Endothelial cell (in vitro differentiated cells): Measurements from ENCODE around the gene PATJ. TPM values are rescaled to one million over a fixed set of nuclear protein-coding genes. Genes with fewer than 3 reads are reported as not detected.

Experiments
- DNase-seq: peaks from one replicate; pipeline ENCODE4 v3.0.0; 2021; ENCODE audit warnings: low spot score
- H3K27ac Mint-ChIP-seq: one replicate; pipeline ENCODE4 v1.8.0; 2021; ENCODE audit warnings: mixed read lengths, inconsistent platforms; ENCODE audit not compliant: unreplicated experiment
- H3K27me3 Mint-ChIP-seq: one replicate; pipeline ENCODE4 v1.8.0; 2021; ENCODE audit warnings: mild to moderate bottlenecking, moderate library complexity, mixed read lengths, inconsistent platforms; ENCODE audit not compliant: unreplicated experiment
- H3K36me3 Mint-ChIP-seq: one replicate; pipeline ENCODE4 v1.8.0; 2021; ENCODE audit warnings: mild to moderate bottlenecking, low read depth, mixed read lengths, inconsistent platforms; ENCODE audit not compliant: unreplicated experiment
- H3K4me1 Mint-ChIP-seq: one replicate; pipeline ENCODE4 v1.8.0; 2021; ENCODE audit warnings: mild to moderate bottlenecking, mixed read lengths, inconsistent platforms; ENCODE audit not compliant: unreplicated experiment
- H3K4me3 Mint-ChIP-seq: one replicate; pipeline ENCODE4 v1.8.0; 2021; ENCODE audit warnings: mild to moderate bottlenecking, mixed read lengths, inconsistent platforms; ENCODE audit not compliant: unreplicated experiment
- H3K9me3 Mint-ChIP-seq: one replicate; pipeline ENCODE4 v1.8.0; 2021; ENCODE audit warnings: mixed read lengths, inconsistent platforms; ENCODE audit not compliant: unreplicated experiment
- CTCF ChIP-seq: fragments of 200-600 bp; sonication (generic); IDR thresholded peaks from one replicate; pipeline ENCODE4 v1.5.0; 2021; ENCODE audit warnings: antibody characterized with exemption; ENCODE audit not compliant: unreplicated experiment
- total RNA-seq: library from RNA; stranded (reverse); fragmentation: NEBNext Ultra II Directional; extraction: Animal tissue kit (Norgen Biotek cat#: 25700); gene quantifications from one replicate; pipeline ENCODE4 v1.2.1, GENCODE V29; 2021; ENCODE audit not compliant: unreplicated experiment

PATJ gene
- total RNA-seq, 1 donor from 2014 or later, result 13.9 TPM

- H3K27ac Mint-ChIP-seq, result no peak overlapping the region
- no peaks in the 10 kb centered on the region for H3K9me3 Mint-ChIP-seq
- no peak for DNase-seq
- H3K27me3 Mint-ChIP-seq, result no peaks in the 10 kb centered on the region
- no peak overlapping the region for H3K4me3 Mint-ChIP-seq
- no peak for TF ChIP-seq CTCF
- no peaks in the 10 kb centered on the region for H3K36me3 Mint-ChIP-seq
- H3K4me1 Mint-ChIP-seq, result peaks cover 20% of the 10 kb centered on the region
Measured at GRCh38 chr1:61979729-61980128, 237.4 kb downstream of the PATJ start.

GRCh38 chr1:61980561-61980960 is 238.3 kb downstream of the PATJ start:
- no peaks in the 10 kb centered on the region for H3K27me3 Mint-ChIP-seq
- no peak for DNase-seq
- no peaks in the 10 kb centered on the region for H3K9me3 Mint-ChIP-seq
- no peak overlapping the region for H3K4me3 Mint-ChIP-seq
- peaks cover 15% of the 10 kb centered on the region for H3K4me1 Mint-ChIP-seq
- TF ChIP-seq CTCF, result no peak
- H3K27ac Mint-ChIP-seq, result no peak overlapping the region
- H3K36me3 Mint-ChIP-seq, result no peaks in the 10 kb centered on the region

GRCh38 chr1:61981870-61982660 is 239.8 kb downstream of the PATJ start:
- Mint-ChIP-seq H3K27me3 (no peaks in the 10 kb centered on the region), H3K27ac (no peak overlapping the region), H3K36me3 (no peaks in the 10 kb centered on the region), H3K9me3 (no peaks in the 10 kb centered on the region), H3K4me1 (peaks cover 11% of the 10 kb centered on the region), H3K4me3 (no peak overlapping the region)
- DNase-seq, result no peak
- TF ChIP-seq CTCF, result no peak

- no peak for TF ChIP-seq CTCF
- Mint-ChIP-seq H3K9me3 (no peaks in the 10 kb centered on the region), H3K27ac (no peak overlapping the region), H3K27me3 (no peaks in the 10 kb centered on the region), H3K36me3 (no peaks in the 10 kb centered on the region), H3K4me3 (no peak overlapping the region), H3K4me1 (peaks cover 11% of the 10 kb centered on the region)
- DNase-seq, result no peak
Measured at GRCh38 chr1:61983236-61983635, 241.0 kb downstream of the PATJ start.

- Mint-ChIP-seq H3K27ac (no peak overlapping the region), H3K4me3 (no peak overlapping the region), H3K9me3 (no peaks in the 10 kb centered on the region), H3K4me1 (no peaks in the 10 kb centered on the region), H3K27me3 (no peaks in the 10 kb centered on the region), H3K36me3 (no peaks in the 10 kb centered on the region)
- DNase-seq, result no peak
- no peak for TF ChIP-seq CTCF
Measured at GRCh38 chr1:61992257-61992656, 250.0 kb downstream of the PATJ start.
